Upper lobe of left lung (tissue), 4 donors: ENCODE results near the gene PFKFB4.
"Not testable (repeated sequence)": the region's sequence is repeated elsewhere in the genome, so short reads cannot be mapped to it uniquely, and the experiment has no call there.

ENCODE experiments used
- CTCF ChIP-seq, 6 experiments: fragments of 450-650 bp in 4 of 6; fragments of 200-600 bp in 2 of 6; sonication (generic) in 2 of 6; IDR thresholded peaks; one replicate each; pipeline ENCODE4 v1.5.1; 2016 to 2019; ENCODE audit warnings: antibody characterized with exemption in 6 of 6
- POLR2A ChIP-seq, 4 donors: fragments of 450-650 bp; IDR thresholded peaks; one replicate each; pipeline ENCODE4 v1.5.1; 2016 to 2017; ENCODE audit warnings: antibody characterized with exemption in 4 of 4, mild to moderate bottlenecking in 2 of 4

- TF ChIP-seq POLR2A, CTCF (IDR thresholded peaks at IDR 0.05): not testable (repeated sequence)
Measured at GRCh38 chr3:48530701-48531100, 25.9 kb downstream of the PFKFB4 start.
